SK-N-MC (cell line): ENCODE results near the gene WDR87.

Source experiments
- DNase-seq: peaks from one replicate; pipeline ENCODE4 v3.0.0-alpha.2; 2011; ENCODE audit warnings: low read depth, low spot score
- H3K27ac ChIP-seq: fragments of 200-600 bp; sonication (generic); 2 replicates; pipeline ENCODE4 v1.5.1; 2016; ENCODE audit warnings: mixed run types
- H3K36me3 ChIP-seq: fragments of 200-600 bp; sonication (generic); 2 replicates; pipeline ENCODE4 v1.6.1; 2017; ENCODE audit warnings: antibody characterized with exemption, low read length, mixed read lengths; ENCODE audit not compliant: insufficient read depth
- H3K4me3 ChIP-seq: fragments of 200-600 bp; sonication (generic); 2 replicates; pipeline ENCODE4 v1.5.1; 2016
- H3K9ac ChIP-seq: fragments of 200-600 bp; sonication (generic); 2 replicates; pipeline ENCODE4 v1.8.0; 2017; ENCODE audit warnings: mixed run types, mixed read lengths; ENCODE audit not compliant: insufficient read length
- H3K9me3 ChIP-seq: fragments of 200-600 bp; sonication (generic); 2 replicates; pipeline ENCODE4 v1.6.1; 2017; ENCODE audit warnings: low read depth, mild to moderate bottlenecking, antibody characterized with exemption, low read length, moderate library complexity, mixed read lengths
- EZH2 ChIP-seq: fragments of 200-600 bp; sonication (generic); IDR thresholded peaks from one replicate; pipeline ENCODE4 v1.6.1; 2017; ENCODE audit warnings: antibody characterized with exemption
- FOXP2 ChIP-seq: optimal IDR thresholded peaks from 2 replicates; pipeline ENCODE3; 2011; ENCODE audit warnings: mild to moderate bottlenecking, moderate library complexity; ENCODE audit not compliant: insufficient read depth; ENCODE audit errors: extremely low read length, control extremely low read depth
- POLR2AphosphoS5 ChIP-seq: IDR thresholded peaks from 2 replicates; pipeline ENCODE4 v1.6.1; 2012; ENCODE audit warnings: mild to moderate bottlenecking, low read depth, low read length, borderline replicate concordance

WDR87 gene

DNA sequence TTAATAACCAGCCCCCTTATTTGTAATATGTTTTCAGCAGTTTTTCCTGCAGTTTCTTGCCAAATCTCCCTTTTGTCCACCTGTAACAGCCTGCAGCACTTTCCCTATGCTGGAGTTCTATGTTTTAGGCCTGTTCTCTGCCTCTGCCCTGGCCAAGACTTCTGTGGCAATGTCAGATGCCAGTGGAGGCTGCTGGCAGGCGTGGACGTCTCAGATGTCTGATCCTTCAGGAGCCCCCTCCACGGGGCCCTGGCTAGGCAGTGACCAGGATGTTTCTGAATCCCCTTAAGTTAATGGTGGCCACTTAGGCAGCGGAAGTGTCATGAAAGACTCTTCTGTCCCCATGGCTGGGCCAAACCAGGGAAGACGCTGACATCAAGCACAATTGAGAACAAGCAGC lies 41.4 kb upstream of the WDR87 start:
- Histone ChIP-seq H3K36me3 (no peaks in the 10 kb centered on the region), H3K27ac (no peak overlapping the region), H3K9ac (no peak overlapping the region), H3K4me3 (no peak overlapping the region), H3K9me3 (no peaks in the 10 kb centered on the region)
- no peak for DNase-seq
- TF ChIP-seq EZH2 (no peak), POLR2AphosphoS5 (no peak), FOXP2 (no peak)

DNA sequence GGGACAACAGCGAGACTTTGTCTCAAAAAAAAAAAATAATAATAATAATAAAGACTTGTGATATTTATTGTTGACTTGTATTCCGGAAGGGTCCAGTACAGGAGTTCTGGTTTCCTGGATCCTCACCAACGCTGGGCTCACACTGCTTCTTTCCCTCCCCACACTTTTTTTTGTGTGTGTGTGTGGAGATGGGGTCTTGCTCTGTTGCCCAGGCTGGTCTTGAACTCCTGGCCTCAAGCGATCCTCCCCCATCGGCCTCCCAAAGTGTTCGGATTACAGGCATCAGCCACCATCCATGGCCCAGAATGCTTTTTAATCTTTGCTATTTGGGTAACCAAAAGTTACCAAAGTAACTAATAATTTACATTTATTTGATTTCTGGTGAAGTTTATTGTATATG lies 39.7 kb upstream of the WDR87 start:
- no peak for DNase-seq
- H3K27ac ChIP-seq, result no peak overlapping the region
- H3K4me3 ChIP-seq, result no peak overlapping the region
- TF ChIP-seq FOXP2 (no peak), EZH2 (no peak)
- no peak overlapping the region for H3K9ac ChIP-seq
- H3K9me3 ChIP-seq, result no peaks in the 10 kb centered on the region
- no peaks in the 10 kb centered on the region for H3K36me3 ChIP-seq

DNA sequence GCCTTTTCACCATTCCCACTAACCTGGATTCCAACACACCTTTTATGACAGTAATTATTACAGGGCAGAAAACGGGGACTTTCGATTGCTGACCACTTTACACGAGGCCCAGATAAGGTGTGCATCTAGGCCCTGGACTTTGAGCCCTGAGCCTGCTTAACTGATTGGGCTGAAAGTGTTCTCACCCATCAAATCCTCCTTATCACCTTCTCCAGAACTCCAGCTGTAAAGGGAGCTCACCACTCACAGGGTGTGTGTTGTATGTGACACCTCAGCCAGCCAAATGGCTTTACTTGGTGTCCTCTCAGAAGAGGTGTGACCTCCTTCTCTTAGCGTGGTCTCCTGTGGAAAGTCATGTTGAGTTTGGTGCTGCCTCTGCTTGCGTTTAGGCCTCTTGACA lies 37.1 kb upstream of the WDR87 start:
- Histone ChIP-seq H3K9me3 (no peaks in the 10 kb centered on the region), H3K4me3 (no peak overlapping the region), H3K36me3 (no peaks in the 10 kb centered on the region), H3K27ac (no peak overlapping the region), H3K9ac (no peak overlapping the region)
- no peak for DNase-seq
- no peak for TF ChIP-seq EZH2
- TF ChIP-seq FOXP2, result no peak
- TF ChIP-seq POLR2AphosphoS5, result no peak

DNA sequence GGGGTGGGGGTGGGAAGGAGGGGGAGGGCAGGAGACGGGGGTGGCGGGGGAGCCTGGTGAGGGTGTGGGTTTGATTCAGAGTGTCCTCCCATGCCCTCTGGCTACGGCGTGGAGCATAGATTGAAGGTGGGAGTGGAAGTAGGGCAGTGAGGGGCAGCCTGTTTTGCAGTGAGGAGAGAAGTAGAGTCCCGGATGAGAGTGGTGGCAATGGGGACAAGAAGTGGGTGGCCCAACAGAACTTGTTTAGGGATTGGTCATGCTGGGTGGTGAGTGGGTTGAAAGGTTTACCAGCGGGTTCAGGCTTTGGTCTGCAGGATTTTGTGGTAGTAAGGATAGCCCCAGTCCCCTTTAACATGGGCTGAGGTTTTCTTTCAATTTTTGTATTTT lies 36.1 kb upstream of the WDR87 start:
- H3K9ac ChIP-seq, result no peak overlapping the region
- TF ChIP-seq POLR2AphosphoS5, result no peak
- TF ChIP-seq FOXP2, result no peak
- no peak for TF ChIP-seq EZH2
- no peak overlapping the region for H3K4me3 ChIP-seq
- no peaks in the 10 kb centered on the region for H3K9me3 ChIP-seq
- DNase-seq, result no peak
- no peaks in the 10 kb centered on the region for H3K36me3 ChIP-seq
- H3K27ac ChIP-seq, result no peak overlapping the region

DNA sequence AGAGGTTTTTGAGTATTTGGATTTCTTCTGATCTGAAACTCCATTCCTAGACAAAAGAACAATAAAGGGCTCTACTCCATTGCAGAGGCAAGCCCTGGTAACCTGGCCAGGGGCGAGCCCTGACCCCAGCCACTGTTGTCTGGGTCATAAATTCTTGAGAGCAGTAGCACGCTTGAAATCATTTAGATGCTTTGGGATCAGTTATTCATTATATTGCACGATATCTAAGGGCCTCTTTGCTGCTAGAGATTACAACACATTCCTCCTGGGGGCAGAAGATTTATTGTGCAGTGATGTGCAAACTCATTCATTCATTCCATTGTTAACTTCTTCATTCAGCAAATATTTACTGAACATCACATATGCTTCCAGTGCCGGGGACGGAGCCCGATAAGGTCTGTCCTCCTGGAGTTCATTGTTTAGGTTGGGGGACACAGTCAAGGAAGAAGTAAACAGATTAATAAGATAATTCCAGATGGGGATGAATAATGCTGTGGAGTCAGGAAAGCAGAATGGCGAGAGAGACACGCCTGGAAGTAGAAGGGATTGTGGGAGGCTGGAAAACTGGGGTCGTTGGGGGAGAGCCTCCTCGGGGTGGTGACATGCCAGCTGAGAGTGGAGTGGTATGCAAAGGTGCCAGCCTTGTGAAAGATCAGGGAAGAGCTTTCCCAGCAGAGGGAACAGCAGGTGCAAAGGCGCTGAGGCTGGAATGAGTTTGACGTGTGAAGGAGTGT lies 35.6 kb upstream of the WDR87 start:
- H3K36me3 ChIP-seq, result no peaks in the 10 kb centered on the region
- H3K4me3 ChIP-seq, result no peak overlapping the region
- no peaks in the 10 kb centered on the region for H3K9me3 ChIP-seq
- no peak overlapping the region for H3K27ac ChIP-seq
- TF ChIP-seq EZH2 (no peak), POLR2AphosphoS5 (no peak), FOXP2 (no peak)
- no peak overlapping the region for H3K9ac ChIP-seq
- no peak for DNase-seq

DNA sequence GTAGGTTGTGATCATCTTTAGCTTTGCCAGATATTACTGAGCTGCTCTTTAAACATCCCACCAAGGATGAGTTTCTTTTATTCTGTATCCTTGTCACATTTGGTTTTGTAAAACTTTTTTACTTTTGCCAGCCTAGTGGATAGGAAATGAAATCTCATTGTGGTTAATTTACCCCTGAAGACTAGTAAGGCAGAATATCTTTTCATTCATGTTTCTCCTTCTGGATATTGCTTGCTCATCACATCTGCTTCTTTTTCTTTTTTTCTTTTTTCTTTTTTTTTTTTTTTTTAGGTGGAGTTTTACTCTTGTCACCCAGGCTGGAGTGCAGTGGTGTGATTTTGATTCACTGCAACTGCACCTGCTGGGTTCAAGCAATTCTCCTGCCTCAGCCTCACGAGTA lies 32.0 kb upstream of the WDR87 start:
- TF ChIP-seq FOXP2 (no peak), POLR2AphosphoS5 (no peak), EZH2 (no peak)
- no peak for DNase-seq
- H3K9me3 ChIP-seq, result peaks cover 2% of the 10 kb centered on the region; the same call in 1 of the 2 replicates
- H3K4me3 ChIP-seq, result no peak overlapping the region
- H3K27ac ChIP-seq, result no peak overlapping the region
- H3K9ac ChIP-seq, result no peak overlapping the region
- H3K36me3 ChIP-seq, result no peaks in the 10 kb centered on the region

DNA sequence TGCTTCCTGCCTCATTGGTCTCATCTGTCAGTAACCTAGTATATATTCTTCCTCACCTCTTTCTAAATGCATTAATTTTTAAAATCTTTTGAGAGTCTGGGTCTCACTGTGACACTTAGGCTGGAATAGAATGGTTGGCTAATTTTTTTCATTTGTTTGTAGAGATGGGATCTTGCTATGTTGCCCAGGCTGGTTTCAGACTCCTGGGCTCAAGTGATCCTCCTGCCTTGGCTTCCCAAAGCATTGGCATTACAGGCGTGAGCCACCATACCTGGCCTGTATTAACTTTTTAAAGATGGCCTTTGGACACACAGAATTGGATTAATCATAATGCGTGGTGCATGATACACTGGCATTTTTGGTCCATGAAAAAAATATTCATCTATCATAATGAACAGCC lies 30.5 kb upstream of the WDR87 start:
- no peak for DNase-seq
- H3K4me3 ChIP-seq, result no peak overlapping the region
- TF ChIP-seq EZH2 (no peak), POLR2AphosphoS5 (no peak), FOXP2 (no peak)
- H3K9ac ChIP-seq, result no peak overlapping the region
- H3K27ac ChIP-seq, result no peak overlapping the region
- H3K36me3 ChIP-seq, result no peaks in the 10 kb centered on the region
- H3K9me3 ChIP-seq, result peaks cover 2% of the 10 kb centered on the region; the same call in 1 of the 2 replicates

DNA sequence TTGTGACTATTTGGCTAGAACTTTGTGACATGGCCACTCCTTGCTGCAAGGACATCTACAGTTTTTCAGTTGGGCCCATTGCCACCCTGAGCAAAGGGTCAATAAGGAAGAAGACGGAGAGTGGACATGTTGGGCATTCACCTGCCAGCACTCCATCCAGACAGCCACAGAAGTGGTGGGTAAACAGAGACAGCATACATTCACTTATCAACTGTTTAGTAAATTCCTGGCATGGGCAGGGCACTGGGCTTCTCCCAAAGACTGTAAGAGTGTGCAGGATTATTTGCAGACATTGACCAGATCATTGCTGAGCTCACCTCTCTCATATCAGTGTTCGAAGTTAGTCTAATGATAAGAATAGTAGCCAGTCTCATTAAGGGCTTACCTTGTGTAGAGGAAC lies 29.8 kb upstream of the WDR87 start:
- Histone ChIP-seq H3K4me3 (no peak overlapping the region), H3K27ac (no peak overlapping the region), H3K36me3 (no peaks in the 10 kb centered on the region), H3K9me3 (peaks cover 2% of the 10 kb centered on the region; the same call in 1 of the 2 replicates), H3K9ac (no peak overlapping the region)
- TF ChIP-seq EZH2, result no peak
- no peak for TF ChIP-seq POLR2AphosphoS5
- no peak for TF ChIP-seq FOXP2
- DNase-seq, result no peak

DNA sequence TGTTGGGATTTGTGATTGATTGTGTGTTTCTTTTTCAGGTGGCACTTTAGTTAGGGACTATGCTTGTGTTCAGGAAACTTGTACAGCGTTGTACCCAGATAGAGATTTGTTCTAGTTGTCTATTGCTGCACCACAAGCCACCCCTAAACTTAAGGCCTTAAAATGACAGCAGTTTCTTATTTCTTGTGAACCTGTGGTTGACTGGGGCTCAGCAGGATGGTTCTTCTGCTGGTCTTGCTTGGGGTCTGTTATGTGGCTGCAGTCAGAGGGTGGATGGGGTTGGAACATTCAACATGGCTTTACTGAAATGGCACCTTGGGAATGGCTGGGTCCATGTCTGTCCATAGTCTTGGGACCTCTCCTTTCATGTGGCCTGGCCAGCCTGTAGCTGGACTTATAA lies 28.9 kb upstream of the WDR87 start:
- TF ChIP-seq POLR2AphosphoS5 (no peak), FOXP2 (no peak), EZH2 (no peak)
- no peaks in the 10 kb centered on the region for H3K36me3 ChIP-seq
- peaks cover 2% of the 10 kb centered on the region; the same call in 1 of the 2 replicates for H3K9me3 ChIP-seq
- no peak overlapping the region for H3K27ac ChIP-seq
- no peak overlapping the region for H3K4me3 ChIP-seq
- no peak for DNase-seq
- H3K9ac ChIP-seq, result no peak overlapping the region
